Mesenchymal stem cell (in vitro differentiated cells and primary cell): ENCODE data around the gene BRD9.

ENCODE experiments used
- DNase-seq: peaks from one replicate; pipeline ENCODE4 v3.0.0-alpha.2; 2013
- H2AFZ ChIP-seq: one replicate; pipeline ENCODE4 v1.6.1; 2013; ENCODE audit warnings: low read depth, mild to moderate bottlenecking, control low read depth, inconsistent platforms, low read length, moderate library complexity
- H2AK5ac ChIP-seq: 2 replicates; pipeline ENCODE4 v1.6.1; 2013; ENCODE audit warnings: low read length, moderate library complexity, mild to moderate bottlenecking, inconsistent platforms; ENCODE audit not compliant: severe bottlenecking
- H2BK120ac ChIP-seq: one replicate; pipeline ENCODE4 v1.6.1; 2013; ENCODE audit warnings: low read depth, mild to moderate bottlenecking, inconsistent platforms, low read length, moderate library complexity
- H2BK12ac ChIP-seq, 2 experiments: one replicate each; pipeline ENCODE4 v1.6.1; 2013; ENCODE audit warnings: inconsistent platforms in 2 of 2, low read length in 2 of 2, mild to moderate bottlenecking in 2 of 2, moderate library complexity in 2 of 2, control low read depth in 1 of 2
- H2BK15ac ChIP-seq: one replicate; pipeline ENCODE4 v1.6.1; 2013; ENCODE audit warnings: mild to moderate bottlenecking, low read depth, inconsistent platforms; ENCODE audit not compliant: poor library complexity, severe bottlenecking
- H2BK5ac ChIP-seq: 2 replicates; pipeline ENCODE4 v1.6.1; 2013; ENCODE audit warnings: low read depth, mild to moderate bottlenecking, low read length, control low read depth, inconsistent platforms; ENCODE audit not compliant: poor library complexity, severe bottlenecking
- H3K14ac ChIP-seq, 2 experiments: one replicate each; pipeline ENCODE4 v1.6.1; 2013; ENCODE audit warnings: inconsistent platforms in 2 of 2, low read length in 2 of 2, control low read depth in 1 of 2, mild to moderate bottlenecking in 1 of 2, moderate library complexity in 1 of 2
- H3K18ac ChIP-seq, 2 experiments: one replicate each; pipeline ENCODE4 v1.6.1; 2013; ENCODE audit warnings: inconsistent platforms in 2 of 2, low read length in 2 of 2, control low read depth in 1 of 2, low read depth in 1 of 2, mild to moderate bottlenecking in 1 of 2
- H3K23ac ChIP-seq, 2 experiments: one replicate each; pipeline ENCODE4 v1.6.1; 2013; ENCODE audit warnings: inconsistent platforms in 2 of 2, low read length in 2 of 2, mild to moderate bottlenecking in 2 of 2, moderate library complexity in 2 of 2, control low read depth in 1 of 2
- H3K27ac ChIP-seq: 2 replicates; pipeline ENCODE4 v1.5.1; 2013; ENCODE audit warnings: mild to moderate bottlenecking, moderate library complexity, low read length, control low read depth, inconsistent platforms; ENCODE audit not compliant: poor library complexity, severe bottlenecking
- H3K27me3 ChIP-seq, 2 experiments: 2 replicates each; pipeline versions ENCODE4 v1.6.1 to v1.7.0; 2013; ENCODE audit warnings: low read length in 2 of 2, mild to moderate bottlenecking in 2 of 2, moderate library complexity in 2 of 2, control low read depth in 1 of 2, inconsistent platforms in 1 of 2; ENCODE audit not compliant: control insufficient read depth in 1 of 2, insufficient read depth in 1 of 2
- H3K36me3 ChIP-seq, 2 experiments: 2 replicates each; pipeline versions ENCODE4 v1.6.1 to v1.7.0; 2013; ENCODE audit warnings: low read length in 2 of 2, control low read depth in 1 of 2, inconsistent platforms in 1 of 2, low read depth in 1 of 2, mild to moderate bottlenecking in 1 of 2; ENCODE audit not compliant: insufficient read depth in 2 of 2, control insufficient read depth in 1 of 2
- H3K4ac ChIP-seq, 2 experiments: one replicate each; pipeline ENCODE4 v1.6.1; 2013; ENCODE audit warnings: inconsistent platforms in 2 of 2, low read length in 2 of 2, mild to moderate bottlenecking in 2 of 2, moderate library complexity in 2 of 2, control low read depth in 1 of 2, low read depth in 1 of 2
- H3K4me1 ChIP-seq: 2 replicates; pipeline ENCODE4 v1.6.1; 2013; ENCODE audit warnings: low read depth, low read length, control low read depth; ENCODE audit not compliant: control insufficient read depth, insufficient read depth
- H3K4me2 ChIP-seq: 2 replicates; pipeline ENCODE4 v1.6.1; 2013; ENCODE audit warnings: low read length, mild to moderate bottlenecking, inconsistent platforms; ENCODE audit not compliant: poor library complexity, severe bottlenecking
- H3K4me3 ChIP-seq, 2 experiments: 2 replicates each; pipeline versions ENCODE4 v1.5.1 to v1.7.0; 2013; ENCODE audit warnings: low read length in 2 of 2, mild to moderate bottlenecking in 2 of 2, control low read depth in 1 of 2, low read depth in 1 of 2; ENCODE audit not compliant: insufficient read depth in 1 of 2
- H3K79me1 ChIP-seq: replicated peaks from 2 replicates; pipeline ENCODE4 v1.6.1; 2013; ENCODE audit warnings: mild to moderate bottlenecking, control low read depth, low read length, inconsistent platforms; ENCODE audit not compliant: poor library complexity, severe bottlenecking
- H3K9ac ChIP-seq: 2 replicates; pipeline ENCODE4 v1.7.0; 2013; ENCODE audit warnings: mild to moderate bottlenecking, low read length, moderate library complexity
- H3K9me3 ChIP-seq: 2 replicates; pipeline ENCODE4 v1.7.0; 2013; ENCODE audit warnings: mild to moderate bottlenecking, low read length; ENCODE audit not compliant: control insufficient read depth
- H4K8ac ChIP-seq: one replicate; pipeline ENCODE4 v1.6.1; 2013; ENCODE audit warnings: inconsistent platforms, mild to moderate bottlenecking, low read length, moderate library complexity
- H4K91ac ChIP-seq: one replicate; pipeline ENCODE4 v1.6.1; 2013; ENCODE audit warnings: mild to moderate bottlenecking, low read length, inconsistent platforms
- WGBS: methylation state at CpG from one replicate; pipeline ENCODE4 v1.1.7; 2013; ENCODE audit warnings: mixed read lengths; 5-methylcytosine and 5-hydroxymethylcytosine counted together

The BRD9 gene

DNA sequence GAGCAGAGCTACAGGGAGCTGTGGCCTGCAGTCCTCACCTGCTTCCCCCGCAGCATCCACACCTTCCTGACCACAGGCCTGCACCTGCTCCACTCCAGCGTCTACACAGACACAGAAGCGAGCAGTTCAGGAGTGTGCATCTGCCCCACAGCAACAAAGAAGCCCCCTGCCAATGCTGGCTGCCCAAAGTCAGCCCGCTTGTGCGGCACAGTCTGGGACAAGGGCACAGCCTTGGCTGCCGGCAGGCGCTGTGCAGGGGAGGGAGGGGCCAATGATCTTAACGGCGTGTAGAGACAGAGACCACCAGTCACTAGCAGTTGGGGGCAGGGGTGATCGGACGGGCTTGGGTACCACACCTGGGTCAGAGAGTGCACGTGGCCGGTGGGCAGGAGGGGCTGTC is 6.6 kb downstream of the BRD9 start:
- Histone ChIP-seq H3K27me3 (no peaks in the 10 kb centered on the region), H3K4ac (no peak overlapping the region), H3K4me1 (peaks cover 7% of the 10 kb centered on the region), H3K23ac (no peak overlapping the region), H3K9me3 (no peaks in the 10 kb centered on the region), H3K18ac (no peak overlapping the region), H2BK12ac (no peak overlapping the region), H3K9ac (no peak overlapping the region), H2BK120ac (no peak overlapping the region), H3K4me3 (no peak overlapping the region), H2BK5ac (no peak overlapping the region), H2AFZ (no peak overlapping the region), H4K91ac (no peak overlapping the region), H3K27ac (no peak overlapping the region), H3K79me1 (peaks cover 53% of the 10 kb centered on the region), H4K8ac (no peak overlapping the region), H3K4me2 (no peak overlapping the region), H2AK5ac (no peak overlapping the region), H3K36me3 (peaks cover 85 to 100% of the 10 kb centered on the region in 2 experiments), H2BK15ac (no peak overlapping the region), H3K14ac (no peak overlapping the region)
- 98% methylated on average over 13 of the region's 13 CpGs for WGBS
- no peak for DNase-seq

DNA sequence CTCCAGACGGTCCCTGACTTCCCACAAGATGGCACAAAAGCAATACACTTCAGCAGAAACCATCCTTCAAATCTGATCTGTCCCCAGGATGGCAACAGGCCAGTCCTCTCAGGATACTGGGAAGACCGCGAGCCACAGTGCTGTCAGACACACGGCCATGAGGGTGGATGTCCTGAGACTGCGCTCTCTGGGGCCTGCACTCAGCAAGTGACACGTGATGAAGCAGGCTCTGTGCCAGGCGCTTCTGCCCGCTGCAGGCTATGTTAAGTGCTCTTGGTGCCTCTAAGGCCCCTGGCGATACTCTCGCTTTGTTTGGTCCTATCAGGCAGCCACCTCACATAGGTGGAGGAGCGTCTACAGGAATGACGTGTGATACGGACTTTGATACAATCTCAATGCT is 7.1 kb downstream of the BRD9 start:
- Histone ChIP-seq H3K4me2 (no peak overlapping the region), H2BK15ac (no peak overlapping the region), H2BK120ac (no peak overlapping the region), H3K4me1 (peaks cover 4% of the 10 kb centered on the region), H2BK5ac (no peak overlapping the region), H3K4me3 (no peak overlapping the region), H3K9me3 (no peaks in the 10 kb centered on the region), H3K27me3 (no peaks in the 10 kb centered on the region), H3K14ac (no peak overlapping the region), H3K18ac (no peak overlapping the region), H2AK5ac (no peak overlapping the region), H2AFZ (no peak overlapping the region), H3K27ac (no peak overlapping the region), H3K4ac (no peak overlapping the region), H4K8ac (no peak overlapping the region), H3K79me1 (peaks cover 56% of the 10 kb centered on the region), H3K9ac (no peak overlapping the region), H3K23ac (no peak overlapping the region), H3K36me3 (peaks cover 88 to 100% of the 10 kb centered on the region in 2 experiments), H2BK12ac (no peak overlapping the region), H4K91ac (no peak overlapping the region)
- 97% methylated on average over 13 of the region's 13 CpGs for WGBS
- no peak for DNase-seq

DNA sequence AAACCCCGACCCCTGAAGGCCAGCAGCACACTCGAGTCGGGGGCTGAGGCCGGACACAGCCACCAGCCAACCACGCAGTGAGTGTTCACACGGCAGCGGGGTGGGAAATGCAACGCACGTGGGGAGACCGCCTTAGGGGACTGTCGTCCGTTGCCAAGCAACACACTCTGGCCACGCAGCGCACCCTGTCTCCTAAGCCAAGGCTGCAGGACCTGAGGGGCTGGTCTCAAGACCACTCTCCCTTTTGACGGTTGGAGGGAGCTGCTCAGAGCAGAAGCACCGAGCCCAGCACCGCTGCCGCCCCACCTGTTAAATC is 7.5 kb downstream of the BRD9 start:
- no peak for DNase-seq

DNA sequence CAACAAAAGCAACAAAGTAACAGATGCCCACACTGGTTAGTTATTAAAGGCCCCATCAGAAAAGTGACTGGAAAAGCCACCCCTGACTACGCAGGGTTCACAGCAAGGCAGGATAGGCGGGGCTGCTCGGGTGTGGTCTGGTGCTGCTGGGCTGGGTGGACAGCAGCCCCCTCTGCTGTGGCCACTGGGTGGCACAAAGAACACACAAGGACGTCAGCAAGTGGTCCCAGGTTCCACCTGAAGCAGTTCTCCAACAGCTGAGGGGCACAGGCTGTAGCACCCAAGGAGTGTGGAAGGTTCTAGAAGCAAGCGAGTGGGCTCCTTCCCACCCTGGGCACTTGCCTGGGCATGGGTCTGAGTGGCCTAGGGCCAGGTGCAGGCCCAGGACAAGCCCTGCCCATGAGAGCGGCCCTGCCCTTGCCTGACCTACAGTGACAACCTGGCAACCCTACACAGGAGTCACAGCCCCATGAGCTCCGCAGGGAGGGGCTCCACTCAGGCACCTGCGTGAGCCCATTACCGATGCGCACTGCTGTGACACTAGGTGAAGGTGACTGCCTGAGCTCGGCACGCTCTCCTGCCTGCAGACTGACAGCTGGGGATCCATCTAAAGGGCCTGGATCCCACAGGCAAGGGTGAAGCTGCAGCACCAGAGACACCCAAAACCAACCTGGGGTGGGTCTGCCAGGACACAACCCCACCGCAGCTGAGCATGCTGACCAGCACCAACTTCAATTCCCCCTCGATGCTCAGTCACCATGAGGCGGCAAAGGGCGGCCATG is 8.1 kb downstream of the BRD9 start:
- Histone ChIP-seq H3K27ac (no peak overlapping the region), H2BK120ac (no peak overlapping the region), H2BK15ac (no peak overlapping the region), H3K18ac (no peak overlapping the region), H3K9me3 (no peaks in the 10 kb centered on the region), H3K23ac (no peak overlapping the region), H3K4me1 (peaks cover 4% of the 10 kb centered on the region), H3K4me2 (no peak overlapping the region), H3K14ac (no peak overlapping the region), H2AK5ac (no peak overlapping the region), H3K9ac (no peak overlapping the region), H3K4ac (no peak overlapping the region), H4K8ac (no peak overlapping the region), H3K79me1 (peaks cover 48% of the 10 kb centered on the region), H2BK12ac (no peak overlapping the region), H3K4me3 (no peak overlapping the region), H3K36me3 (peaks cover 80 to 92% of the 10 kb centered on the region in 2 experiments), H2AFZ (no peak overlapping the region), H4K91ac (peak overlapping the region; percentile 37), H3K27me3 (no peaks in the 10 kb centered on the region), H2BK5ac (no peak overlapping the region)
- no peak for DNase-seq
- 99% methylated on average over 16 of the region's 16 CpGs for WGBS

More for the DNA sequence above, 7.5 kb downstream of the BRD9 start:
- 98% methylated on average over 18 of the region's 18 CpGs for WGBS
- Histone ChIP-seq H4K8ac (no peak overlapping the region), H2BK15ac (no peak overlapping the region), H2BK5ac (no peak overlapping the region), H3K4me2 (no peak overlapping the region), H4K91ac (no peak overlapping the region), H3K36me3 (peaks cover 86 to 98% of the 10 kb centered on the region in 2 experiments), H2BK120ac (no peak overlapping the region), H3K4ac (no peak overlapping the region), H3K4me1 (peaks cover 4% of the 10 kb centered on the region), H3K14ac (no peak overlapping the region), H3K27me3 (no peaks in the 10 kb centered on the region), H2AFZ (no peak overlapping the region), H2BK12ac (no peak overlapping the region), H3K23ac (no peak overlapping the region), H2AK5ac (no peak overlapping the region), H3K27ac (no peak overlapping the region), H3K4me3 (no peak overlapping the region), H3K79me1 (peaks cover 53% of the 10 kb centered on the region), H3K9me3 (no peaks in the 10 kb centered on the region), H3K18ac (no peak overlapping the region), H3K9ac (no peak overlapping the region)
